SK-N-MC (cell line): ENCODE measurements around the gene FIBCD1.

ENCODE experiments used
- EZH2 ChIP-seq: fragments of 200-600 bp; sonication (generic); IDR thresholded peaks from one replicate; pipeline ENCODE4 v1.6.1; 2017; ENCODE audit warnings: antibody characterized with exemption
- POLR2AphosphoS5 ChIP-seq: IDR thresholded peaks from 2 replicates; pipeline ENCODE4 v1.6.1; 2012; ENCODE audit warnings: mild to moderate bottlenecking, low read depth, low read length, borderline replicate concordance

DNA sequence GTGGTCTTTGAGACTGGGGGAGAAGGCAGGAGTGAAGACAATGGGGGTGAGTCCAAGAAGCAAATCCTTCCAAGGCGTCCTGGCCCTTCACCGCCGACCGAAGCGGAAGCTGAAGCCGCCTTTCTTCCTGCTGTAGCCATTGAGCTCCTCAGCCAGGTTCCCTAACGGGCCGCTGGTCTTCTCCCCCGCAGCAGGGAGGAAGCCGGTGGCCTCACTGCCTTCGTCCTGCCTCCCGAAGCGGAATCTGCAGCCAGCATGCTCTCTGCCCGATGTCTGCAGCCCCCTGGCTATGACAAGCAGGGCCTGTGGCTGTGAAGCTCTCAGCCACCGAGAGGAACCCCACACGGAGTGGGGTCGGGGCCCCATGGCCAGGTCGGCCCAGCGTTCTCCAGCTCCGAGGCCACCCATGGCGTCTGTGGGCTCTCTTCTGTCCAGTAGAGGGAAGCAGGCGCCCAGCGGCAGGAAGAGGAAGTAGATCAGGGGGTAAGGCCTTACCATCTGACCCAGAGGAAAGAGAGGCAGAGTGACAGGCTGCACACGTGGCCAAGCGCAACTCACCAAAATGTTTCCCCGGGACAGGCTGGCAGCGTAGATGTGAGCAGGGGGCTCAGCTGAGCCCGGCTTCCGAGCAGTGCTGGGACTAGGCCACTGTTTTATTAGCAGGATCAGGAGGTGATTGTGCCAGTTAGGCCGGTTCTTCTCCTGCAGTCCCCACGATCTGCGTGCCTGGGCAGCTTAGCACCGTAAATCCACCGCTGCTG, 45.5 kb downstream of the FIBCD1 start:
- no peak for TF ChIP-seq EZH2
- no peak for TF ChIP-seq POLR2AphosphoS5
